Erythroblast (primary cell): ENCODE measurements around the gene CASS4.

Experiments used
- GATA1 ChIP-seq: IDR thresholded peaks from 2 replicates; pipeline ENCODE4 v1.6.1; 2011; ENCODE audit warnings: low read depth, mild to moderate bottlenecking, control low read depth, low read length, moderate library complexity
- POLR2A ChIP-seq: IDR thresholded peaks from 2 replicates; pipeline ENCODE4 v1.6.1; 2011; ENCODE audit warnings: mild to moderate bottlenecking, low read length

DNA sequence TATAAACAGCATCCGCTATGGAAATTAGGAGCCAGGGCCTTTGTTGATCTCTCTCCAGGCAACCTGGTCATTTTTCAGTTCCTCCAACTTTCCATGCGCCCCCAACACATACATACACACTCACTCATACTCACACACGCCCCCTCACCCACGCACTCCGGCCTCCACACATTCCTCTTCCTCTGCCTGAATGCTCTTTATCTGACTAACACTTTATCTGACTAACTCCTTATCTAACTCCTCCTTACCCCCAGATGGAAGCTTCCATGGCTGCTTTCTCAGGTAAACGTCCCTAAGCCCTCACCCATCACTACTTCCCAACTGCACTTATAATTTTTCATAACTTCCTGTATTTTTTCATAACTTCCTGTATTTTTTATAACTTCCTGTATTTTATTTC lies 17.4 kb downstream of the CASS4 start:
- TF ChIP-seq POLR2A (no peak), GATA1 (no peak)
